Heart left ventricle (tissue), 16 donors: Measurements from ENCODE around the gene SH2D4B. TPM values are rescaled to one million over a fixed set of nuclear protein-coding genes. Genes with fewer than 3 reads are reported as not detected.
A peak's percentile ranks its signal among the peaks of the same experiment; 100 is the strongest.
"Not testable (repeated sequence)": the region's sequence is repeated elsewhere in the genome, so short reads cannot be mapped to it uniquely, and the experiment has no call there.

Experiments
- ATAC-seq, 4 donors: fragments of 200-7000 bp; cut with Tn5 transposase; one replicate each; pipeline ENCODE4 v1.9.1; 2020 to 2022; ENCODE audit warnings: moderate library complexity in 4 of 4, mild to moderate bottlenecking in 3 of 4, moderate number of reproducible peaks in 1 of 4
- DNase-seq, 5 donors: peaks; one replicate each; pipeline ENCODE4 v3.0.0-alpha.2; 2020
- H3K27ac ChIP-seq, 12 donors: fragments of 200-600 bp; sonication (generic) in 4 of 12; one replicate each; pipeline versions ENCODE4 v1.5.0 to v1.8.0; 2016 to 2022; ENCODE audit warnings: mild to moderate bottlenecking in 2 of 12
- H3K27me3 ChIP-seq, 9 donors: fragments of 200-600 bp; sonication (generic) in 2 of 9; one replicate each; pipeline versions ENCODE4 v1.5.1 to v1.8.0; 2016 to 2022; ENCODE audit warnings: mild to moderate bottlenecking in 3 of 9
- H3K36me3 ChIP-seq, 9 donors: fragments of 200-600 bp; sonication (generic) in 2 of 9; one replicate each; pipeline versions ENCODE4 v1.5.0 to v1.8.0; 2018 to 2022; ENCODE audit warnings: mild to moderate bottlenecking in 2 of 9
- H3K4me1 ChIP-seq, 12 donors: fragments of 200-600 bp; sonication (generic) in 4 of 12; one replicate each; pipeline versions ENCODE4 v1.5.0 to v1.8.0; 2016 to 2022; ENCODE audit warnings: mild to moderate bottlenecking in 3 of 12
- H3K4me3 ChIP-seq, 12 donors: fragments of 200-600 bp; sonication (generic) in 4 of 12; one replicate each; pipeline versions ENCODE4 v1.5.0 to v1.8.0; 2017 to 2022; ENCODE audit warnings: mild to moderate bottlenecking in 9 of 12, moderate library complexity in 4 of 12
- H3K9me3 ChIP-seq, 12 donors: fragments of 200-600 bp; sonication (generic) in 4 of 12; one replicate each; pipeline versions ENCODE4 v1.5.0 to v1.8.0; 2016 to 2022; ENCODE audit warnings: mild to moderate bottlenecking in 1 of 12
- CTCF ChIP-seq, 12 donors: fragments of 200-600 bp; sonication (generic) in 4 of 12; IDR thresholded peaks; one replicate each; pipeline versions ENCODE4 v1.5.0 to v1.8.0; 2018 to 2022; ENCODE audit warnings: antibody characterized with exemption in 12 of 12, mild to moderate bottlenecking in 5 of 12
- POLR2A ChIP-seq, 2 donors: fragments of 450-650 bp; IDR thresholded peaks; one replicate each; pipeline ENCODE4 v1.6.1; 2017; ENCODE audit warnings: antibody characterized with exemption in 2 of 2, mild to moderate bottlenecking in 2 of 2, moderate library complexity in 2 of 2
- WGBS, 4 donors: extraction: QIAGEN DNeasy Blood & Tissue Kit in 2 of 4; methylation state at CpG; one replicate each; pipeline versions ENCODE4 v1.1.5 to v1.1.7; 2013 to 2018; 5-methylcytosine and 5-hydroxymethylcytosine counted together
- intact Hi-C, 10 donors: fragments of 100-400 bp; cut with DNase I; formaldehyde crosslinking; loops; one replicate each; pipeline versions ENCODE4 v1.11.1 to v1.14.2; 2022
- polyA plus RNA-seq, 2 donors: library from polyadenylated mRNA; stranded (reverse); fragments of 200-250 nt; gene quantifications; one replicate each; pipeline ENCODE4 v1.2.3, GENCODE V29; 2013
- total RNA-seq, 9 donors: library from RNA; depleted of rRNA in 2 of 9; stranded (reverse); fragments of >200 nt in 2 of 9; fragmentation: NEBNext Ultra II Directional in 3 of 9; extraction: Animal tissue kit (Norgen Biotek cat#: 25700) in 3 of 9; gene quantifications; one replicate each; pipeline versions ENCODE4 v1.1.0 to v1.2.4, GENCODE V29; 2016 to 2023
- donor health status: ischemic (EF 13 %, LVEDD 7.1; RV severe dilation, severe dysfunction).
- donor health status: healthy with polysubstance abuse.
- donor health status: DM: no; HTN: yes; CAD: no.
- donor health status: DM: no; HTN: no; CAD: no.
- donor health status: ischemic (EF 25% LVEDD 6.9; RV normal size, moderate dysfunction).
- donor health status: ischemic (EF 25% LVEDD 5.7; RV mildly dilated, moderate dysfunction).
- donor health status: healthy.
- donor health status: DM: yes; HTN: yes; CAD: no.
- donor health status: ischemic (EF 35%, LVEDD 5.7; RV mildly dilated, moderate dysfunction).
- donor health status: nonischemic (EF 11% LVEDD 7.7; RV severe dilation, severe dysfunction).
- donor health status: DM: yes; HTN: yes; CAD: no.
- donor health status: PGD.
- donor health status: ischemic (EF 29% LVEDD 5.4; RV normal size, mild dysfunction).
- donor health status: nonischemic (EF 23%, LVEDD 6.1; RV moderate dilation, normal function).

The SH2D4B gene
- total and polyA plus RNA-seq, 11 donors: 0.19 TPM; not detected in 10

DNA sequence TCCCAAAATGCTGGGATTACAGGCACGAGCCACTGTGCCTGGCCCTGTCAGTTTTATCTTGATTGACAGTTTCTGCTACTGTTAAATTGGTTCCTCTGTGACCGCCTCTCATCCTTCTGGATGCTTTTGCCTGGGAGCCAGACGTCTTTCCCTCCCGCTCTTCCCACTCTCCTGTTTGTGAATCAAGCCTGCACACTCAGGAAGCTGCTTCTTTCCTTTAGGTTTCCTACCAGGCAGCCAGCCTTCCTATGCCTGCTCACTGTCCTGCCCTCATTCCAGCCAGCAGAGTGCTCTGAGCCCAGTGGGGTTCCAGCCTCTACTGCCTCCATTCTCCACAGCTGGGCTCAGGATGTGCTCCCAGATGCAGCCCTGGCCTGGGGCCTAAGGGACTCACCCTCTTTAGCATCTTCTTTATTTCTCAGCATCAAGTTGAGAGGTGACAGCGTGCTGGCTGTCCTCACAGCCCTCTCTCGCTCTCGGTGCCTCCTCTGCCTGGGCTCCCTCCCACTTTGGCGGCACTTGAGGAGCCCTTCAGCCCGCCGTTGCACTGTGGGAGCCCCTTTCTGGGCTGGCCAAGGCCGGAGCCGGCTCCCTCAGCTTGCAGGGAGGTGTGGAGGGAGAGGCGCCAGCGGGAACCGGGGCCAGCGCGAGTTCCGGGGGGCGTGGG is 5.1 kb downstream of the SH2D4B start:
- intact Hi-C loops: no loop called here
- Histone ChIP-seq H3K27me3 (no peaks in the 10 kb centered on the region), H3K9me3 (no peaks in the 10 kb centered on the region), H3K4me3 (no peak overlapping the region), H3K4me1 (peaks cover 0 to 24% (median 9%) of the 10 kb centered on the region in 12 donors), H3K36me3 (no peaks in the 10 kb centered on the region), H3K27ac (peak overlapping the region in 5 of 12 donors; percentile 68 to 89 (median 80))
- TF ChIP-seq CTCF (IDR thresholded peaks at IDR 0.05) (no peak), POLR2A (IDR thresholded peaks at IDR 0.05) (no peak)
- ATAC-seq: no peak
- 85 to 91% (median 87%) methylated on average over 12 to 19 of the region's 19 CpGs for WGBS, 4 donors
- no peak for DNase-seq

GRCh38 chr10:80543319-80543672 is 5.6 kb downstream of the SH2D4B start:
- DNase-seq, H3K27ac ChIP-seq, H3K4me3 ChIP-seq, H3K36me3 ChIP-seq, H3K9me3 ChIP-seq, H3K27me3 ChIP-seq, ATAC-seq, intact Hi-C loops: not testable (repeated sequence)
- 95 to 100% (median 98%) methylated on average over 4 to 25 of the region's 25 CpGs for WGBS, 4 donors
- H3K4me1 ChIP-seq: peaks cover 0 to 24% (median 9%) of the 10 kb centered on the region in 12 donors

DNA sequence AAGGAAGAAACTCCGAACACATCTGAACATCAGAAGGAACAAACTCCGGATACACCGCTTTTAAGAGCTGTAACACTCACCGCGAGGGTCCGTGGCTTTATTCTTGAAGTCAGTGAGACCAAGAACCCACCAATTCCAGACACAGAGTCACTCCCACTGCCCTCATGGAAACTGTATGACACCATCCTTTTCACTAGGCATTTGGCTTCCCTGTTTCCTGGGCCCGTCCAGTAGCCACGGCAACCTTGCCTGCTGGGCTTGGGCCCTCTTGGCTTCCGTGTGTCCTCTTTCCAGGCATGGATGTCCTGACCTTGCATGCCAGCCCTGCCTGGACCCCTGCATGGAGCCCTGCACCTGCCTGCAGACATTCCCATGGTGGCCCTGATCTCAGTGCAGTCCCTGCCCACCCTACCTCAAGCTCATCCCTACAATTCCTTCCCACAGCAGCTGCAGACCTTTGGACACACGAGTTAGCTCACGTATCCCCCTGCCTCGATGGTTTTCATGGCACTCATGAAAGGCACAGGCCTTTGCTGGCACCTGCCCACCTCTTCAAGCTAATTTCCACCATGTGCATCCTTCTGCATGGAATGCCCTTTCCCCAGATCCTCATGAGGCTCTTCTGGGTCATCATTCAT is 6.7 kb downstream of the SH2D4B start:
- Histone ChIP-seq H3K4me3 (no peak overlapping the region), H3K9me3 (no peaks in the 10 kb centered on the region), H3K4me1 (peaks cover 0 to 24% (median 11%) of the 10 kb centered on the region in 12 donors), H3K27ac (no peak overlapping the region), H3K27me3 (peaks cover 0 to 2% (median 0%) of the 10 kb centered on the region in 9 donors), H3K36me3 (no peaks in the 10 kb centered on the region)
- intact Hi-C loops: no loop called here
- DNase-seq (no peak), ATAC-seq (no peak)
- TF ChIP-seq POLR2A (IDR thresholded peaks at IDR 0.05) (no peak), CTCF (IDR thresholded peaks at IDR 0.05) (no peak)
- 86 to 94% (median 93%) methylated on average over 12 of the region's 12 CpGs for WGBS, 4 donors

DNA sequence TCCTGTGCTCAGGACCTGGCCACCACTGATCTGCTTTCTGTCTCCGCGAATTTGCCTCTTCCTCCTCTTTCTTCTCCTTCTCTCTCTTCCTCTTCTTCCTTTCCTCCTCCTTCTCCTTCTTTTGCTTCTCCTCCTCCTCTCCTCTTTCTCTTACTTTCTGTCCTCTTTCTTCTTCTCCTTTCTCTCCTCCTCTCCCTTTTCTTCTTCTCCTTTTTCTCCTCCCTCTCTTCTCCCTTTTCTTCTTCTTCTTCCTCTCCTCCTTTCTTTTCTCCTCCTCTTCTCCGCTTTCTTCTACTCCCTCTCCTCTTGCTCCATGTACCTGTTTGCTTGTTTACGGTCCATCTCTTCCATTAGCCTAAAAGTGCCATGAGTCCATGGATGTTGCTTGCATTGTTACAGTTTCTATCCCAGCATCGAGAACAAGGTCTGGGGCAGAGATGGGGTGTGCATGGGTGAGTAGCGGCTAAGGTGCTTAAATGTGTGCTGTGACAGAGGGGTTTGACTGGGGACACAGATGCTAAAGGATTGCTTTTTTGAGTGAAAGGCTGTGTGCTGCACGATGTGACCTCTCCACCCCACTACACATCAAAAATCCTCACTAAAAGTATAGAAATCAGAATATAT is 7.7 kb downstream of the SH2D4B start:
- peaks cover 0 to 2% (median 0%) of the 10 kb centered on the region in 9 donors for H3K27me3 ChIP-seq
- intact Hi-C loops: no loop called here
- no peak overlapping the region for H3K4me3 ChIP-seq
- ATAC-seq (no peak), DNase-seq (no peak)
- no peak overlapping the region for H3K27ac ChIP-seq
- no peak for TF ChIP-seq CTCF (IDR thresholded peaks at IDR 0.05)
- no peak for TF ChIP-seq POLR2A (IDR thresholded peaks at IDR 0.05)
- no peaks in the 10 kb centered on the region for H3K36me3 ChIP-seq
- H3K9me3 ChIP-seq: no peaks in the 10 kb centered on the region
- WGBS, 4 donors: 91 to 95% (median 93%) methylated on average over 7 of the region's 7 CpGs
- peaks cover 0 to 18% (median 9%) of the 10 kb centered on the region in 12 donors for H3K4me1 ChIP-seq
